ENCODE results near the gene CATSPER4. TPM values are rescaled to one million over a fixed set of nuclear protein-coding genes. Genes with fewer than 3 reads are reported as not detected.
A peak's percentile ranks its signal among the peaks of the same experiment; 100 is the strongest.

The CATSPER4 gene
- total RNA-seq, 4 donors from 2014 or later: not detected

GRCh38 chr1:26169198-26169554 lies 21.2 kb upstream of the CATSPER4 start:
- intact Hi-C loops (cut with DNase I; ENCODE audit: low total_unique reads) (no loop called here), in situ Hi-C loops (cut with MboI; ENCODE audit: low pct_ligation_motif_present in 1 of 4, low pct_unique_long_range_greater_than_20kb in 1 of 4, low sequenced_read_pairs in 3 of 4) (loop anchor here in 2 of 4 donors (25.0 kb wide), 1 partner anchor 132 kb away; the partner anchor contains the start of gene SLC30A2 (in 2 of the 2))
- Histone ChIP-seq H3K4me3 (peak overlapping the region in 3 of 4 donors; percentile 59 to 91 (median 59)), H3K27me3 (peaks cover 3% of the 10 kb centered on the region), H3K4me1 (peaks cover 10 to 19% (median 16%) of the 10 kb centered on the region in 4 donors), H3K36me3 (no peaks in the 10 kb centered on the region), H3K9me3 (no peaks in the 10 kb centered on the region), H3K27ac (peak overlapping the region; percentile 70 to 87 (median 78))
- DNase-seq: no peak
- no peak for TF ChIP-seq POLR2AphosphoS5 (IDR thresholded peaks at IDR 0.05)
- no peak for TF ChIP-seq POLR2A (IDR thresholded peaks at IDR 0.05)
- TF ChIP-seq CTCF (IDR thresholded peaks at IDR 0.05): no peak
- TF ChIP-seq EP300 (IDR thresholded peaks at IDR 0.05; ENCODE audit: low read depth): no peak
- WGBS, 2 donors (ENCODE audit: low coverage in 1 of 2): 65% methylated on average over 4 of the region's 4 CpGs; no CpG with 5 or more reads in 1 of the 2 donors

- intact Hi-C loops (cut with DNase I; ENCODE audit: low total_unique reads): no loop called here
- H3K36me3 ChIP-seq: no peaks in the 10 kb centered on the region
- H3K27me3 ChIP-seq: no peaks in the 10 kb centered on the region
- peak within 1 kb of the TSS; percentile 59 to 91 (median 62) for H3K4me3 ChIP-seq
- in situ Hi-C loops (cut with MboI; ENCODE audit: low pct_ligation_motif_present in 1 of 4, low pct_unique_long_range_greater_than_20kb in 1 of 4, low sequenced_read_pairs in 3 of 4): loop anchor here in 2 of 4 donors (25.0 kb wide), 1 partner anchor 133 kb away; the partner anchor contains the start of gene SLC30A2 (in 2 of the 2)
- WGBS, 2 donors (ENCODE audit: low coverage in 1 of 2): 3% methylated on average over 36 of the region's 76 CpGs; no CpG with 5 or more reads in 1 of the 2 donors
- peak within 1 kb of the TSS; percentile 70 to 87 (median 78) for H3K27ac ChIP-seq
- no peaks in the 10 kb centered on the region for H3K9me3 ChIP-seq
- TF ChIP-seq CTCF (IDR thresholded peaks at IDR 0.05): peak; percentile 86 to 99 (median 93)
- peak; percentile 72 for TF ChIP-seq POLR2A (IDR thresholded peaks at IDR 0.05)
- peak; percentile 62 to 88 (median 76) for TF ChIP-seq POLR2AphosphoS5 (IDR thresholded peaks at IDR 0.05)
- no peak for TF ChIP-seq EP300 (IDR thresholded peaks at IDR 0.05; ENCODE audit: low read depth)
- H3K4me1 ChIP-seq: peaks cover 8 to 19% (median 12%) of the 10 kb centered on the region in 4 donors
- DNase-seq: peak; percentile 94
These were observed 20.5 kb upstream of the CATSPER4 start, which contains the start of gene ZNF593 for GRCh38 chr1:26169669-26170471. ZNF593 (plus strand) TSS chr1:26169908; CDS start chr1:26169984, 76 bp downstream.

- H3K9me3 ChIP-seq: no peaks in the 10 kb centered on the region
- no peak for DNase-seq
These were observed 20.0 kb upstream of the CATSPER4 start for GRCh38 chr1:26170472-26170821.

More at GRCh38 chr1:26170472-26170821, 20.0 kb upstream of the CATSPER4 start:
- intact Hi-C loops (cut with DNase I; ENCODE audit: low total_unique reads): no loop called here
- Histone ChIP-seq H3K4me3 (peak overlapping the region; percentile 59 to 91 (median 62)), H3K27me3 (no peaks in the 10 kb centered on the region), H3K4me1 (peaks cover 8 to 19% (median 12%) of the 10 kb centered on the region in 4 donors), H3K36me3 (no peaks in the 10 kb centered on the region), H3K27ac (peak overlapping the region; percentile 70 to 87 (median 78))
- no peak for TF ChIP-seq POLR2AphosphoS5 (IDR thresholded peaks at IDR 0.05)
- TF ChIP-seq POLR2A (IDR thresholded peaks at IDR 0.05): no peak
- TF ChIP-seq CTCF (IDR thresholded peaks at IDR 0.05): no peak
- no peak for TF ChIP-seq EP300 (IDR thresholded peaks at IDR 0.05; ENCODE audit: low read depth)
- WGBS, 2 donors (ENCODE audit: low coverage in 1 of 2): 64% methylated on average over 9 of the region's 9 CpGs; no CpG with 5 or more reads in 1 of the 2 donors
- in situ Hi-C loops (cut with MboI; ENCODE audit: low pct_ligation_motif_present in 1 of 4, low pct_unique_long_range_greater_than_20kb in 1 of 4, low sequenced_read_pairs in 3 of 4): loop anchor here in 2 of 4 donors (25.0 kb wide), 1 partner anchor 133 kb away; the partner anchor contains the start of gene SLC30A2 (in 2 of the 2)

Data from transverse colon (tissue), 4 donors.